Measurements from ENCODE around the gene KCNQ1. TPM values are rescaled to one million over a fixed set of nuclear protein-coding genes. Genes with fewer than 3 reads are reported as not detected.

The KCNQ1 gene
- total and polyA plus RNA-seq, 2 donors (not counting 1 experiment from before 2014, with no cell fraction given): 21.5 to 28.8 TPM

- DNase-seq: no peak
- Histone ChIP-seq H3K4me2 (replicated peaks; ENCODE audit: low read depth, low read length, poor library complexity, severe bottlenecking) (no peak overlapping the region), H2AFZ (ENCODE audit: insufficient read depth, low read depth, low read length, poor library complexity, severe bottlenecking) (no peak overlapping the region), H3K27ac (ENCODE audit: low read length in 2 of 2) (no peak overlapping the region), H3K4me1 (ENCODE audit: control insufficient read depth in 2 of 2, insufficient read depth in 2 of 2, low read length in 2 of 2) (no peaks in the 10 kb centered on the region), H3K79me2 (ENCODE audit: control insufficient read depth, insufficient read depth, low read length) (no peaks in the 10 kb centered on the region), H3K36me3 (replicated peaks in 1 of 2; ENCODE audit: control extremely low read depth in 1 of 2, control insufficient read depth in 1 of 2, extremely low read depth in 1 of 2, insufficient read depth in 2 of 2, low read length in 1 of 2) (peaks cover 0 to 11% of the 10 kb centered on the region in 2 experiments), H3K9ac (ENCODE audit: low read length) (no peak overlapping the region), H4K20me1 (ENCODE audit: control insufficient read depth, insufficient read depth, low read length, poor library complexity, severe bottlenecking) (no peaks in the 10 kb centered on the region), H3K4me3 (ENCODE audit: control extremely low read depth in 1 of 5, extremely low read depth in 1 of 5, insufficient read depth in 1 of 5, low read depth in 2 of 5, low read length in 4 of 5) (no peak overlapping the region), H3K9me3 (ENCODE audit: control extremely low read depth in 1 of 3, control insufficient read depth in 2 of 3, insufficient read depth in 1 of 3, low read length in 2 of 3) (peaks cover 4 to 15% (median 14%) of the 10 kb centered on the region in 3 donors), H3K27me3 (replicated peaks in 1 of 4; ENCODE audit: control extremely low read depth in 1 of 4, control insufficient read depth in 3 of 4, insufficient read depth in 4 of 4, low read length in 3 of 4) (no peaks in the 10 kb centered on the region)
- Mint-ChIP-seq H3K4me3 (no peak overlapping the region), H3K4me1 (no peaks in the 10 kb centered on the region), H3K27me3 (no peaks in the 10 kb centered on the region), H3K27ac (no peak overlapping the region), H3K9me3 (ENCODE audit: insufficient read depth) (peaks cover 3% of the 10 kb centered on the region)
- TF ChIP-seq CTCF (IDR thresholded peaks at IDR 0.05) (no peak), EZH2 (IDR thresholded peaks at IDR 0.05; ENCODE audit: borderline replicate concordance, insufficient read depth, low read depth, low read length, poor library complexity, severe bottlenecking) (no peak)
- intact Hi-C loops (cut with micrococcal nuclease): no loop called here
- WGBS (ENCODE audit: insufficient coverage): 94% methylated on average over 5 of the region's 5 CpGs
- ChIA-PET CTCF (no interaction called here), POLR2A (no interaction called here)
- ATAC-seq (ENCODE audit: low read depth): no peak
Measured at GRCh38 chr11:2662024-2662312, 217.2 kb downstream of the KCNQ1 start.

GRCh38 chr11:2662430-2663299, 217.9 kb downstream of the KCNQ1 start:
- POLR2A ChIA-PET: no interaction called here
- DNase-seq: no peak
- no peaks in the 10 kb centered on the region for H3K27me3 ChIP-seq (replicated peaks in 1 of 4; ENCODE audit: control extremely low read depth in 1 of 4, control insufficient read depth in 3 of 4, insufficient read depth in 4 of 4, low read length in 3 of 4)
- 95% methylated on average over 17 of the region's 19 CpGs for WGBS (ENCODE audit: insufficient coverage)
- no peaks in the 10 kb centered on the region for H3K4me1 ChIP-seq (ENCODE audit: control insufficient read depth in 2 of 2, insufficient read depth in 2 of 2, low read length in 2 of 2)
- no peak overlapping the region for H3K4me3 Mint-ChIP-seq
- H4K20me1 ChIP-seq (ENCODE audit: control insufficient read depth, insufficient read depth, low read length, poor library complexity, severe bottlenecking): no peaks in the 10 kb centered on the region
- no peak overlapping the region for H3K4me3 ChIP-seq (ENCODE audit: control extremely low read depth in 1 of 5, extremely low read depth in 1 of 5, insufficient read depth in 1 of 5, low read depth in 2 of 5, low read length in 4 of 5)
- ATAC-seq (ENCODE audit: low read depth): no peak
- H3K36me3 ChIP-seq (replicated peaks in 1 of 2; ENCODE audit: control extremely low read depth in 1 of 2, control insufficient read depth in 1 of 2, extremely low read depth in 1 of 2, insufficient read depth in 2 of 2, low read length in 1 of 2): peaks cover 0 to 11% of the 10 kb centered on the region in 2 experiments
- peaks cover 3% of the 10 kb centered on the region for H3K9me3 Mint-ChIP-seq (ENCODE audit: insufficient read depth)
- no peaks in the 10 kb centered on the region for H3K4me1 Mint-ChIP-seq
- no peak for TF ChIP-seq EZH2 (IDR thresholded peaks at IDR 0.05; ENCODE audit: borderline replicate concordance, insufficient read depth, low read depth, low read length, poor library complexity, severe bottlenecking)
- TF ChIP-seq CTCF (IDR thresholded peaks at IDR 0.05): no peak
- peaks cover 4 to 15% (median 14%) of the 10 kb centered on the region in 3 donors for H3K9me3 ChIP-seq (ENCODE audit: control extremely low read depth in 1 of 3, control insufficient read depth in 2 of 3, insufficient read depth in 1 of 3, low read length in 2 of 3)
- H3K27me3 Mint-ChIP-seq: no peaks in the 10 kb centered on the region
- no peak overlapping the region for H3K9ac ChIP-seq (ENCODE audit: low read length)
- no peak overlapping the region for H3K4me2 ChIP-seq (replicated peaks; ENCODE audit: low read depth, low read length, poor library complexity, severe bottlenecking)
- CTCF ChIA-PET: no interaction called here
- no peak overlapping the region for H2AFZ ChIP-seq (ENCODE audit: insufficient read depth, low read depth, low read length, poor library complexity, severe bottlenecking)
- no peak overlapping the region for H3K27ac Mint-ChIP-seq
- H3K27ac ChIP-seq (ENCODE audit: low read length in 2 of 2): no peak overlapping the region
- H3K79me2 ChIP-seq (ENCODE audit: control insufficient read depth, insufficient read depth, low read length): no peaks in the 10 kb centered on the region
- intact Hi-C loops (cut with micrococcal nuclease): no loop called here

All from B cell (primary cell).